GM12878 (cell line): ENCODE results near the gene GPR176. TPM values are rescaled to one million over a fixed set of nuclear protein-coding genes. Genes with fewer than 3 reads are reported as not detected.

ENCODE experiments used
- ATAC-seq: fragments of 200-7000 bp; cut with Tn5 transposase; 3 replicates; pipeline ENCODE4 v1.9.1; 2020; ENCODE audit warnings: mild to moderate bottlenecking, moderate library complexity
- BruUV-seq: library from RNA; stranded (reverse); fragments of 400-500 nt; replicated peaks from 2 replicates; lab custom pipeline; 2021; lab: Mats Ljungman, UMichigan
- CTCF ChIA-PET: fragments of 300-600 bp; sonication (Branson Sonifier 250); formaldehyde crosslinking; extraction: SDS; loops from one replicate; lab custom pipeline; 2021; ENCODE audit warnings: inconsistent platforms; lab: Yijun Ruan, JAX
- POLR2A ChIA-PET: fragments of 350-600 bp; formaldehyde crosslinking; extraction: SDS; loops from one replicate; lab custom pipeline; 2021; ENCODE audit warnings: inconsistent platforms; lab: Charles Lee
- RAD21 ChIA-PET: fragments of 300-600 bp; sonication (Branson Sonifier 250); formaldehyde crosslinking; loops from one replicate; lab custom pipeline; 2023; ENCODE audit warnings: antibody characterized with exemption; ENCODE audit not compliant: unreplicated experiment; lab: Charles Lee
- SMC1A ChIA-PET: fragments of 300-600 bp; sonication (Branson Sonifier 250); formaldehyde crosslinking; loops from one replicate; lab custom pipeline; 2023; ENCODE audit not compliant: unreplicated experiment, uncharacterized antibody; lab: Charles Lee
- DNase-seq: peaks from one replicate; pipeline ENCODE4 v3.0.0-alpha.2; 2011; ENCODE audit warnings: low read depth, low spot score
- FAIRE-seq: peaks from 3 replicates; lab custom pipeline; 2011; peaks lifted over from hg19 to GRCh38; lab: Jason Lieb, UNC
- H2AFZ ChIP-seq: 2 replicates; pipeline ENCODE4 v1.6.0; 2011; ENCODE audit warnings: low read depth, low read length, control low read depth; ENCODE audit not compliant: control insufficient read depth
- H3K27ac ChIP-seq: 2 replicates; pipeline ENCODE4 v1.5.1; 2011; ENCODE audit warnings: control low read depth; ENCODE audit not compliant: control insufficient read depth, insufficient read depth
- H3K27me3 ChIP-seq, 2 experiments: replicated peaks in 1 of 2; 2 replicates each; pipeline versions ENCODE4 v1.6.0 to v1.6.1; 2011; ENCODE audit warnings: low read length in 1 of 2; ENCODE audit not compliant: control insufficient read depth in 2 of 2, insufficient read depth in 2 of 2
- H3K36me3 ChIP-seq, 2 experiments: 2 replicates each; pipeline ENCODE4 v1.5.1; 2011; ENCODE audit warnings: low read length in 1 of 2; ENCODE audit not compliant: control insufficient read depth in 2 of 2, insufficient read depth in 2 of 2
- H3K4me1 ChIP-seq: 2 replicates; pipeline ENCODE4 v1.6.1; 2011; ENCODE audit warnings: mild to moderate bottlenecking, low read length, moderate library complexity, mixed read lengths; ENCODE audit not compliant: control insufficient read depth, insufficient read depth
- H3K4me2 ChIP-seq: 2 replicates; pipeline ENCODE4 v1.6.0; 2011; ENCODE audit warnings: control low read depth; ENCODE audit not compliant: control insufficient read depth, insufficient read depth
- H3K4me3 ChIP-seq: fragments of 200-600 bp; sonication (generic); 2 replicates; pipeline ENCODE4 v1.5.1; 2016
- H3K79me2 ChIP-seq: 2 replicates; pipeline ENCODE4 v1.6.0; 2011; ENCODE audit warnings: low read length; ENCODE audit not compliant: control insufficient read depth, insufficient read depth
- H3K9ac ChIP-seq: 2 replicates; pipeline ENCODE4 v1.8.0; 2011; ENCODE audit warnings: low read length, control low read depth, mixed read lengths; ENCODE audit not compliant: control insufficient read depth, insufficient read depth
- H3K9me3 ChIP-seq: replicated peaks from 3 replicates; pipeline ENCODE4 v1.5.1; 2011; ENCODE audit warnings: mild to moderate bottlenecking, low read length; ENCODE audit not compliant: control insufficient read depth, insufficient read depth
- H4K20me1 ChIP-seq: 2 replicates; pipeline ENCODE4 v1.6.0; 2011; ENCODE audit not compliant: control insufficient read depth, insufficient read depth
- FOS ChIP-seq: IDR thresholded peaks from 3 replicates; pipeline ENCODE4 v1.6.1; 2011; ENCODE audit warnings: borderline replicate concordance; ENCODE audit not compliant: insufficient read length; ENCODE audit errors: extremely low read depth
- NFYB ChIP-seq: IDR thresholded peaks from 2 replicates; pipeline ENCODE4 v1.6.1; 2011; ENCODE audit warnings: low read depth, mild to moderate bottlenecking, low read length, improper control_type of control experiment, moderate library complexity; ENCODE audit not compliant: insufficient read depth
- RAD21 ChIP-seq: IDR thresholded peaks from 2 replicates; pipeline ENCODE4 v1.6.1; 2011; ENCODE audit warnings: mild to moderate bottlenecking, low read depth, low read length, moderate library complexity; ENCODE audit not compliant: insufficient read depth
- RAD51 ChIP-seq: fragments of 450-650 bp; IDR thresholded peaks from 2 replicates; pipeline ENCODE4 v1.6.1; 2016; ENCODE audit warnings: moderate library complexity, mild to moderate bottlenecking, inconsistent platforms
- RCOR1 ChIP-seq: conservative IDR thresholded peaks from 2 replicates; pipeline ENCODE4 v1.6.1; 2012; ENCODE audit warnings: low read depth, low read length, improper control_type of control experiment
- SIN3A ChIP-seq: IDR thresholded peaks from 2 replicates; pipeline ENCODE4 v1.6.1; 2012; ENCODE audit warnings: low read depth, low read length, improper control_type of control experiment
- SPI1 ChIP-seq: IDR thresholded peaks from 2 replicates; pipeline ENCODE4 v1.6.1; 2011; ENCODE audit warnings: low read depth, mild to moderate bottlenecking, low read length, moderate library complexity, borderline replicate concordance; ENCODE audit not compliant: insufficient read depth
- SRF ChIP-seq, 2 experiments: IDR thresholded peaks; 2 replicates each; pipeline ENCODE4 v1.6.1; 2011; ENCODE audit warnings: low read depth in 2 of 2, low read length in 2 of 2, mild to moderate bottlenecking in 1 of 2, moderate library complexity in 1 of 2
- WGBS: methylation state at CpG from one replicate; pipeline ENCODE4 v1.1.6; 2016; ENCODE audit warnings: low lambda C conversion rate; ENCODE audit not compliant: insufficient replicate concordance, insufficient coverage; ENCODE audit errors: missing lambda C conversion rate; 5-methylcytosine and 5-hydroxymethylcytosine counted together
- in situ Hi-C: fragments of 300-500 bp; cut with MboI; formaldehyde crosslinking; loops from 9 replicates; pipeline ENCODE4 v1.14.3; 2018; ENCODE audit warnings: mixed read lengths
- intact Hi-C: fragments of 100-400 bp; cut with micrococcal nuclease; formaldehyde crosslinking; loops from one replicate; pipeline ENCODE4 v1.14.2; 2022; ENCODE audit not compliant: unreplicated experiment
- polyA plus RNA-seq, 11 experiments: library from polyadenylated mRNA; depleted of rRNA in 4 of 11; unstranded in 6 of 11; stranded (reverse) in 5 of 11; fragments of >200 nt; fragmentation: Nextera tagmentation in 4 of 11; fragmentation: Illumina TruSeq in 1 of 11; extraction: Ambion mirVana in 4 of 11; extraction: Trizol in 1 of 11; gene quantifications; 1 replicate in 1 of 11; 2 replicates in 10 of 11; pipeline versions ENCODE4 v1.2.1 to v1.2.3, GENCODE V29; 2011 to 2016; ENCODE audit warnings: inconsistent platforms in 2 of 11, missing spikeins in 2 of 11, low read depth in 1 of 11
- total RNA-seq, 4 experiments: library from RNA; depleted of rRNA in 3 of 4; stranded (reverse); fragments of >200 nt in 3 of 4; fragmentation: Illumina TruSeq in 1 of 4; extraction: Trizol in 1 of 4; gene quantifications; 2 replicates each; pipeline versions ENCODE4 v1.2.1 to v1.2.3, GENCODE V29; 2013 to 2021

GPR176 gene
- total and polyA plus RNA-seq, 10 of the 15 experiments (the other 5 are each of a cell fraction or from before 2014, with no cell fraction given) = 0.02 to 0.33 (median 0.16) TPM; not detected in 4

DNA sequence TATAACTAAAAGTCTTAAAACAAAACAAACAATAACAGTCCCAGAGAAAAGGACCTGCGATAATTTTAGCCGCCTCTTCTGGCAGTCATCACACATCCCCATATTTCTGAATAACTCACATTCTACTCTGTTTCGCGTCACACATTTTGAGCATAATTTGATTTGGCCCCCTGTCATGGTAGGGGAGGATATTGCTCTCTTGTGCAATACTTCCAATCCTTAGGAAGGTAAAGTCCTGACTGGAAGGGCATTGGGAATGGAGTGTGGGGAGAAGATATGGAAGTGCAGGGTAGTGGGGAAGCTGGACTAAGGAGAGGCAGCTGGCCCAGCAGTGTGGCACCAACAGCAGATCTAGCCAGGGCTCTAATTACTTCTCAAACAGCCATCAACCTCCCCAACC is 126.1 kb downstream of the GPR176 start:
- 81% methylated on average over 4 of the region's 4 CpGs for WGBS
- ChIA-PET CTCF (interaction anchor here (0.9 kb wide), 2 partner anchors 13 to 108 kb away, joined by 3 read pairs; no protein-coding TSS in a partner anchor), POLR2A (no interaction called here)
- no peaks in the 10 kb centered on the region for H3K79me2 ChIP-seq
- ATAC-seq (no peak), FAIRE-seq (no peak)
- no peaks in the 10 kb centered on the region for H3K9me3 ChIP-seq
- TF ChIP-seq RAD21 (no peak), RAD51 (no peak), FOS (no peak), NFYB (no peak), SPI1 (no peak), RCOR1 (no peak), SIN3A (no peak), SRF (IDR thresholded peaks at IDR 0.05; ENCODE audit: low read depth in 2 of 2, low read length in 2 of 2) (no peak)
- TF ChIP-seq, all 136 proteins: peak for 0
- in situ Hi-C loops (no loop called here), intact Hi-C loops (no loop called here)
- ChIA-PET RAD21 (interaction anchor here (0.8 kb wide), 1 partner anchor 140 kb away, joined by 3 read pairs; the partner anchor contains the start of gene EIF2AK4), SMC1A (interaction anchor here (0.8 to 1.7 kb wide), 3 partner anchors 26 to 81 kb away, joined by 3 to 7 read pairs (median 4); no protein-coding TSS in a partner anchor)
- DNase-seq = no peak
- Histone ChIP-seq H3K4me2 (no peak overlapping the region), H3K27ac (no peak overlapping the region), H3K36me3 (no peaks in the 10 kb centered on the region), H4K20me1 (no peaks in the 10 kb centered on the region), H3K4me3 (no peak overlapping the region), H2AFZ (no peak overlapping the region), H3K4me1 (no peaks in the 10 kb centered on the region), H3K27me3 (no peaks in the 10 kb centered on the region), H3K9ac (no peak overlapping the region)
- no TSS peak for BruUV-seq
